Measurements from ENCODE around the gene COL11A2.
A peak's percentile ranks its signal among the peaks of the same experiment; 100 is the strongest.

The COL11A2 gene

GRCh38 chr6:33217681-33218080, 25.4 kb upstream of the COL11A2 start:
- Histone ChIP-seq H3K27me3 (ENCODE audit: insufficient read depth, low read depth, severe bottlenecking) (no peaks in the 10 kb centered on the region), H3K36me3 (no peaks in the 10 kb centered on the region), H3K4me3 (ENCODE audit: low read depth, low read length) (no peak overlapping the region), H3K9me3 (ENCODE audit: severe bottlenecking) (no peaks in the 10 kb centered on the region), H3K27ac (no peak overlapping the region)
- no peak for TF ChIP-seq CTCF (IDR thresholded peaks at IDR 0.05; ENCODE audit: low read depth, low read length)
- no peak for DNase-seq

GRCh38 chr6:33217246-33217645, 25.0 kb upstream of the COL11A2 start:
- peaks cover 3% of the 10 kb centered on the region for H3K36me3 ChIP-seq
- no peaks in the 10 kb centered on the region for H3K9me3 ChIP-seq (ENCODE audit: severe bottlenecking)
- H3K4me3 ChIP-seq (ENCODE audit: low read depth, low read length): no peak overlapping the region
- no peak overlapping the region for H3K27ac ChIP-seq
- H3K27me3 ChIP-seq (ENCODE audit: insufficient read depth, low read depth, severe bottlenecking): no peaks in the 10 kb centered on the region
- DNase-seq: no peak
- TF ChIP-seq CTCF (IDR thresholded peaks at IDR 0.05; ENCODE audit: low read depth, low read length): no peak

- TF ChIP-seq CTCF (IDR thresholded peaks at IDR 0.05; ENCODE audit: low read depth, low read length): no peak
- Histone ChIP-seq H3K27me3 (ENCODE audit: insufficient read depth, low read depth, severe bottlenecking) (no peaks in the 10 kb centered on the region), H3K27ac (no peak overlapping the region), H3K4me3 (ENCODE audit: low read depth, low read length) (no peak overlapping the region), H3K9me3 (ENCODE audit: severe bottlenecking) (no peaks in the 10 kb centered on the region), H3K36me3 (peaks cover 12% of the 10 kb centered on the region)
- DNase-seq: no peak
Measured at GRCh38 chr6:33216117-33216649, 23.9 kb upstream of the COL11A2 start.

GRCh38 chr6:33215271-33216116, 23.2 kb upstream of the COL11A2 start:
- H3K4me3 ChIP-seq (ENCODE audit: low read depth, low read length): no peak overlapping the region
- TF ChIP-seq CTCF (IDR thresholded peaks at IDR 0.05; ENCODE audit: low read depth, low read length): no peak
- no peaks in the 10 kb centered on the region for H3K27me3 ChIP-seq (ENCODE audit: insufficient read depth, low read depth, severe bottlenecking)
- H3K9me3 ChIP-seq (ENCODE audit: severe bottlenecking): no peaks in the 10 kb centered on the region
- peaks cover 17% of the 10 kb centered on the region for H3K36me3 ChIP-seq
- no peak for DNase-seq
- no peak overlapping the region for H3K27ac ChIP-seq

- Histone ChIP-seq H3K9me3 (ENCODE audit: severe bottlenecking) (no peaks in the 10 kb centered on the region), H3K27ac (no peak overlapping the region), H3K4me3 (ENCODE audit: low read depth, low read length) (peak overlapping the region; percentile 55), H3K27me3 (ENCODE audit: insufficient read depth, low read depth, severe bottlenecking) (no peaks in the 10 kb centered on the region), H3K36me3 (peaks cover 30% of the 10 kb centered on the region)
- TF ChIP-seq CTCF (IDR thresholded peaks at IDR 0.05; ENCODE audit: low read depth, low read length): no peak
- DNase-seq: no peak
Measured at GRCh38 chr6:33213989-33214335, 21.7 kb upstream of the COL11A2 start.
